MM.1S (cell line): ENCODE results near the gene DCAF15.

ENCODE experiments used
- EZH2phosphoT487 ChIP-seq: fragments of 300-600 bp; sonication (generic); IDR thresholded peaks from 2 replicates; pipeline ENCODE4 v1.6.1; 2018; ENCODE audit warnings: antibody characterized with exemption, low read length
- TF ChIP-seq, protein P1 (sequence below): fragments of 300-600 bp; sonication (generic); IDR thresholded peaks from 2 replicates; pipeline ENCODE4 v1.5.1; 2016; ENCODE audit warnings: antibody characterized with exemption, low read length, mixed read lengths

DNA sequence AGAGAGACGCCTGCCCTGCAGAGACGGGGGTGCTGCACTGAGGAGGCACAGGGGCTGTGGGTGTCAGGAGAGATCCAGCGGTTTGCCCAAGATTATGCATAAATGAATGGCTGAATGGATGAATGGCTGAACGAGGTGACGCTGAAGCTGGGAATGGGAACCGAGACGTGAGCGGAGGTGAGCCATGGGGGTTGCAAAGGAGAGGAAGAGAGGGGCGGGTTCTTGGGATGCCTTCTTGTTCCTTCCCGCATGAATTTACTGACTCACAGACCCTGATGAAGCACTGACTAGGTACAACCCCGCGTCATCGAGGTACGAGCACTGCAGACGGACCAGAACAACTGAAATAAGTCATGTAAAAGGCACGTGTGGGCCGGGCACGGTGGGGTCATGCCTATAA, 16.7 kb downstream of the DCAF15 start:
- TF ChIP-seq, protein P1, sequence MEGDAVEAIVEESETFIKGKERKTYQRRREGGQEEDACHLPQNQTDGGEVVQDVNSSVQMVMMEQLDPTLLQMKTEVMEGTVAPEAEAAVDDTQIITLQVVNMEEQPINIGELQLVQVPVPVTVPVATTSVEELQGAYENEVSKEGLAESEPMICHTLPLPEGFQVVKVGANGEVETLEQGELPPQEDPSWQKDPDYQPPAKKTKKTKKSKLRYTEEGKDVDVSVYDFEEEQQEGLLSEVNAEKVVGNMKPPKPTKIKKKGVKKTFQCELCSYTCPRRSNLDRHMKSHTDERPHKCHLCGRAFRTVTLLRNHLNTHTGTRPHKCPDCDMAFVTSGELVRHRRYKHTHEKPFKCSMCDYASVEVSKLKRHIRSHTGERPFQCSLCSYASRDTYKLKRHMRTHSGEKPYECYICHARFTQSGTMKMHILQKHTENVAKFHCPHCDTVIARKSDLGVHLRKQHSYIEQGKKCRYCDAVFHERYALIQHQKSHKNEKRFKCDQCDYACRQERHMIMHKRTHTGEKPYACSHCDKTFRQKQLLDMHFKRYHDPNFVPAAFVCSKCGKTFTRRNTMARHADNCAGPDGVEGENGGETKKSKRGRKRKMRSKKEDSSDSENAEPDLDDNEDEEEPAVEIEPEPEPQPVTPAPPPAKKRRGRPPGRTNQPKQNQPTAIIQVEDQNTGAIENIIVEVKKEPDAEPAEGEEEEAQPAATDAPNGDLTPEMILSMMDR, result no peak
- TF ChIP-seq EZH2phosphoT487, result no peak
